Heart right ventricle (tissue), 16 donors: ENCODE measurements around the gene CCDC8. TPM values are rescaled to one million over a fixed set of nuclear protein-coding genes. Genes with fewer than 3 reads are reported as not detected.

ENCODE experiments used
- ATAC-seq, 8 donors: fragments of 200-7000 bp; cut with Tn5 transposase; one replicate each; pipeline ENCODE4 v1.9.1; 2020; ENCODE audit warnings: mild to moderate bottlenecking in 8 of 8, moderate library complexity in 8 of 8, moderate number of reproducible peaks in 1 of 8
- DNase-seq, 2 donors: peaks; one replicate each; pipeline ENCODE4 v3.0.0-alpha.2; 2020
- H3K27ac ChIP-seq, 10 donors: fragments of 200-600 bp; sonication (generic) in 2 of 10; one replicate each; pipeline versions ENCODE4 v1.5.0 to v1.8.0; 2020 to 2022; ENCODE audit warnings: mild to moderate bottlenecking in 3 of 10
- H3K27me3 ChIP-seq, 7 donors: fragments of 200-600 bp; one replicate each; pipeline ENCODE4 v1.8.0; 2021 to 2022; ENCODE audit warnings: mild to moderate bottlenecking in 2 of 7
- H3K36me3 ChIP-seq, 9 donors: fragments of 200-600 bp; sonication (generic) in 1 of 9; one replicate each; pipeline versions ENCODE4 v1.5.0 to v1.8.0; 2020 to 2022; ENCODE audit warnings: mild to moderate bottlenecking in 2 of 9
- H3K4me1 ChIP-seq, 9 donors: fragments of 200-600 bp; sonication (generic) in 1 of 9; one replicate each; pipeline versions ENCODE4 v1.5.0 to v1.8.0; 2020 to 2022; ENCODE audit warnings: mild to moderate bottlenecking in 4 of 9
- H3K4me3 ChIP-seq, 10 donors: fragments of 200-600 bp; sonication (generic) in 2 of 10; one replicate each; pipeline versions ENCODE4 v1.5.0 to v1.8.0; 2020 to 2022; ENCODE audit warnings: mild to moderate bottlenecking in 7 of 10, moderate library complexity in 2 of 10
- H3K9me3 ChIP-seq, 11 donors: fragments of 200-600 bp in 10 of 11; sonication (generic) in 2 of 11; one replicate each; pipeline versions ENCODE4 v1.5.0 to v1.8.0; 2013 to 2022; ENCODE audit warnings: mild to moderate bottlenecking in 2 of 11, control low read depth in 1 of 11, moderate library complexity in 1 of 11
- WGBS, 2 donors: extraction: QIAGEN DNeasy Blood & Tissue Kit; methylation state at CpG; one replicate each; pipeline ENCODE4 v1.1.7; 2013; ENCODE audit warnings: inconsistent platforms in 1 of 2; 5-methylcytosine and 5-hydroxymethylcytosine counted together
- intact Hi-C, 10 donors: fragments of 100-400 bp; cut with DNase I; formaldehyde crosslinking; loops; one replicate each; pipeline versions ENCODE4 v1.11.1 to v1.14.2; 2022
- polyA plus RNA-seq, 2 donors: library from polyadenylated mRNA; stranded (reverse); fragments of 200-250 nt; gene quantifications; one replicate each; pipeline ENCODE4 v1.2.3, GENCODE V29; 2013
- total RNA-seq, 10 donors: library from RNA; stranded (reverse); fragmentation: NEBNext Ultra II Directional in 3 of 10; extraction: Animal tissue kit (Norgen Biotek cat#: 25700) in 3 of 10; gene quantifications; one replicate each; pipeline versions ENCODE4 v1.2.1 to v1.2.4, GENCODE V29; 2021 to 2023
- TF ChIP-seq, protein P1 (sequence below), 9 donors: fragments of 200-600 bp; sonication (generic) in 2 of 9; IDR thresholded peaks; one replicate each; pipeline versions ENCODE4 v1.5.0 to v1.8.0; 2021 to 2022; ENCODE audit warnings: antibody characterized with exemption in 9 of 9, mild to moderate bottlenecking in 5 of 9, moderate library complexity in 1 of 9
- donor health status: Arrhythmogenic right ventricular cardiomyopathy.
- donor health status: ischemic (EF 13 %, LVEDD 7.1; RV severe dilation, severe dysfunction).
- donor health status: healthy with polysubstance abuse.
- donor health status: DM: no; HTN: yes; CAD: no.
- donor health status: DM: no; HTN: no; CAD: no.
- donor health status: ischemic (EF 25% LVEDD 6.9; RV normal size, moderate dysfunction).
- donor health status: ischemic (EF 25% LVEDD 5.7; RV mildly dilated, moderate dysfunction).
- donor health status: healthy.
- donor health status: DM: yes; HTN: yes; CAD: no.
- donor health status: Ischemic cardiomyopathy.
- donor health status: ischemic (EF 35%, LVEDD 5.7; RV mildly dilated, moderate dysfunction).
- donor health status: nonischemic (EF 11% LVEDD 7.7; RV severe dilation, severe dysfunction).
- donor health status: DM: yes; HTN: yes; CAD: no.
- donor health status: PGD.
- donor health status: ischemic (EF 29% LVEDD 5.4; RV normal size, mild dysfunction).
- donor health status: nonischemic (EF 23%, LVEDD 6.1; RV moderate dilation, normal function).

Gene CCDC8
- total and polyA plus RNA-seq, 12 donors: 14.4 to 37.3 (median 28.1) TPM

DNA sequence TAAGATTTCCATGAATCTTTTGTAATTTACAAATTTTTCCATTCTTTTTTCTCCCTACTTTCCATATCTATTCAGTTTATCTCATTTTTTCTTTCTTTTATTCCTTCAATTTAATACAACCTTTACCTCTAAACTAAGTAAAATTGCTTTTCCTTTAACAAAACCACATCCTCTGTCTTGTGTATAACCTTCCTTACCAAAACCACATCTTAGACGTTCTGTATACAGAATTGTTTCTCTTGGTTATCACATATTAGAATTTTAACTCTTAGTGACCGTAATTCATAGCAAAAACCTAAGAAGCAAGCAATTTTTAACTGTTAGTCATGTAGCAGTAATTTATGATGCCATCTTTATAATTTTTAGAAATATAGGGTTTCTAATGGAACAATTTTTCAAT, 51.4 kb downstream of the CCDC8 start:
- WGBS, 2 donors: 67 to 75% methylated on average over 2 of the region's 2 CpGs
- no peak overlapping the region for H3K27ac ChIP-seq
- H3K4me1 ChIP-seq: peaks cover 0 to 22% (median 6%) of the 10 kb centered on the region in 9 donors
- no peaks in the 10 kb centered on the region for H3K27me3 ChIP-seq
- H3K9me3 ChIP-seq: no peaks in the 10 kb centered on the region
- TF ChIP-seq, protein P1, sequence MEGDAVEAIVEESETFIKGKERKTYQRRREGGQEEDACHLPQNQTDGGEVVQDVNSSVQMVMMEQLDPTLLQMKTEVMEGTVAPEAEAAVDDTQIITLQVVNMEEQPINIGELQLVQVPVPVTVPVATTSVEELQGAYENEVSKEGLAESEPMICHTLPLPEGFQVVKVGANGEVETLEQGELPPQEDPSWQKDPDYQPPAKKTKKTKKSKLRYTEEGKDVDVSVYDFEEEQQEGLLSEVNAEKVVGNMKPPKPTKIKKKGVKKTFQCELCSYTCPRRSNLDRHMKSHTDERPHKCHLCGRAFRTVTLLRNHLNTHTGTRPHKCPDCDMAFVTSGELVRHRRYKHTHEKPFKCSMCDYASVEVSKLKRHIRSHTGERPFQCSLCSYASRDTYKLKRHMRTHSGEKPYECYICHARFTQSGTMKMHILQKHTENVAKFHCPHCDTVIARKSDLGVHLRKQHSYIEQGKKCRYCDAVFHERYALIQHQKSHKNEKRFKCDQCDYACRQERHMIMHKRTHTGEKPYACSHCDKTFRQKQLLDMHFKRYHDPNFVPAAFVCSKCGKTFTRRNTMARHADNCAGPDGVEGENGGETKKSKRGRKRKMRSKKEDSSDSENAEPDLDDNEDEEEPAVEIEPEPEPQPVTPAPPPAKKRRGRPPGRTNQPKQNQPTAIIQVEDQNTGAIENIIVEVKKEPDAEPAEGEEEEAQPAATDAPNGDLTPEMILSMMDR (IDR thresholded peaks at IDR 0.05): no peak
- H3K4me3 ChIP-seq: no peak overlapping the region
- DNase-seq (no peak), ATAC-seq (no peak)
- intact Hi-C loops: no loop called here
- peaks cover 0 to 76% (median 9%) of the 10 kb centered on the region in 9 donors for H3K36me3 ChIP-seq

Other genes with a start within 250 kb of the CCDC8 start
- gene IGFL1, start 183.8 kb downstream of the CCDC8 start, total RNA-seq: not detected
- not detected for gene IGFL1, start 183.8 kb downstream of the CCDC8 start, polyA plus RNA-seq
- 100 to 1,000 TPM in 1 of 10 donors, 10 to 100 TPM in 9; 22.7 to 141 (median 46.4) TPM for gene HIF3A, start 116.5 kb downstream of the CCDC8 start, total RNA-seq
- gene HIF3A, start 116.5 kb downstream of the CCDC8 start, polyA plus RNA-seq: 100 to 1,000 TPM in 1 of 2 donors, 10 to 100 TPM in 1; 49.3 to 204 TPM
- gene PPP5C, start 66.5 kb downstream of the CCDC8 start, total RNA-seq: 10 to 100 TPM; 69.9 to 89.5 (median 76.5) TPM
- 10 to 100 TPM; 51.6 to 80.3 TPM for gene PPP5C, start 66.5 kb downstream of the CCDC8 start, polyA plus RNA-seq
- under 1 TPM in 5 of 10 donors, not detected in 5; 0.07 to 0.13 (median 0.08) TPM for gene PNMA8C, start 15.4 kb upstream of the CCDC8 start, total RNA-seq
- under 1 TPM; 0.01 to 0.07 TPM for gene PNMA8C, start 15.4 kb upstream of the CCDC8 start, polyA plus RNA-seq
- gene PNMA8A, start 58.0 kb upstream of the CCDC8 start, total RNA-seq: 10 to 100 TPM in 3 of 10 donors, 1 to 10 TPM in 7; 7.2 to 12.3 (median 9.3) TPM
- 1 to 10 TPM; 2.8 to 3.0 TPM for gene PNMA8A, start 58.0 kb upstream of the CCDC8 start, polyA plus RNA-seq
- under 1 TPM; 0.47 to 0.95 (median 0.65) TPM for gene PNMA8B, start 82.3 kb upstream of the CCDC8 start, total RNA-seq
- gene PNMA8B, start 82.3 kb upstream of the CCDC8 start, polyA plus RNA-seq: under 1 TPM; 0.37 to 0.81 TPM
- gene CALM3, start 187.8 kb upstream of the CCDC8 start, total RNA-seq: 100 to 1,000 TPM; 214 to 488 (median 287) TPM
- gene CALM3, start 187.8 kb upstream of the CCDC8 start, polyA plus RNA-seq: 100 to 1,000 TPM; 304 to 370 TPM
- gene PTGIR, start 211.5 kb upstream of the CCDC8 start, total RNA-seq: 10 to 100 TPM in 1 of 10 donors, 1 to 10 TPM in 9; 1.4 to 13.7 (median 2.6) TPM
- gene PTGIR, start 211.5 kb upstream of the CCDC8 start, polyA plus RNA-seq: 1 to 10 TPM; 5.5 to 8.5 TPM
- gene GNG8, start 222.6 kb upstream of the CCDC8 start, total RNA-seq: 1 to 10 TPM in 2 of 10 donors, not detected in 8; 1.9 to 5.9 TPM
- not detected for gene GNG8, start 222.6 kb upstream of the CCDC8 start, polyA plus RNA-seq
- 10 to 100 TPM in 7 of 10 donors, 1 to 10 TPM in 3; 6.9 to 29.3 (median 14.9) TPM for gene DACT3, start 247.6 kb upstream of the CCDC8 start, total RNA-seq
- 1 to 10 TPM; 3.9 to 5.0 TPM for gene DACT3, start 247.6 kb upstream of the CCDC8 start, polyA plus RNA-seq